GM18517 (cell line): ENCODE data around the gene MYBPH.

Experiments used
- ATAC-seq: cut with Tn5 transposase; IDR thresholded peaks from one replicate; pipeline ENCODE4 v1.9.1; 2021; ENCODE audit warnings: mild to moderate bottlenecking, moderate library complexity; ENCODE audit not compliant: unreplicated experiment

The MYBPH gene

DNA sequence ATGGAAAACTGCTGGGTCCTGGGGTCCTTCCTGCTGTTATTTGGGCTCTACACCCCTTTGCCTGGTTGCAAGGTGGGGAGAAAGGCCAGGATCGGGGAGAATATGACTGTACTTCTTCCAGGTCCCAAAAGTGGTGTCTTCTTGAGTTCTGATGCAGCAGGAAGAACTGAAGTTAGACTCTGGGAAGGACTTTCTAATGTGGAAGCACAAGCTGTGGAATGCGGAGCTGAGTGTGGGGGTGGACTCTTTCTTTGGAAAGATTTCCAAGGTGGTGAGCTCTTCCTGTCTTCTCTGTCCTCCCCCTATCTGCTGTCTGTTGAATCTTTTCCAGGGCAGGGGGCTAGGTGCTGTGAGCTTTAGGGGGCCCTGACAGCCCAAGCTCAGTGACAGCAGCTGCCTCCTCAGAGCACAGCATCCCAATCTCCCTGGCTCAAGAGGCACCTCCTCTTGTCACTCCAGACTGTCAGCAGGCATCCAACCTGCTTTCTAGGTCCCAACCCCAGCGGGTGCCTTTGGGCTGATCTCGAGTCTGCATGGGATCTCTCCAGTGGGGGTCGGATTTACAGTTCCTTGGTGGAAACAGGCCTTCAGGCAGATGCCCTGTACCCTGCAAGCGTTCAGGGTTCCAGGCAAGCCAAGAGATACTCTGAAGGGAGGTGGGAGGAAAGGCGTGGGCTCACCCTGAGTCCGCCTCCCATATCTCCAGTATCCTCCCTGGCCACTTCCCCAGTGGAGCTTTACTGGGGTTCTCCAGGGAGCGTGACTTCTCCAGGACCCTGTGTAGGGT is 24.9 kb downstream of the MYBPH start:
- ATAC-seq: no peak

DNA sequence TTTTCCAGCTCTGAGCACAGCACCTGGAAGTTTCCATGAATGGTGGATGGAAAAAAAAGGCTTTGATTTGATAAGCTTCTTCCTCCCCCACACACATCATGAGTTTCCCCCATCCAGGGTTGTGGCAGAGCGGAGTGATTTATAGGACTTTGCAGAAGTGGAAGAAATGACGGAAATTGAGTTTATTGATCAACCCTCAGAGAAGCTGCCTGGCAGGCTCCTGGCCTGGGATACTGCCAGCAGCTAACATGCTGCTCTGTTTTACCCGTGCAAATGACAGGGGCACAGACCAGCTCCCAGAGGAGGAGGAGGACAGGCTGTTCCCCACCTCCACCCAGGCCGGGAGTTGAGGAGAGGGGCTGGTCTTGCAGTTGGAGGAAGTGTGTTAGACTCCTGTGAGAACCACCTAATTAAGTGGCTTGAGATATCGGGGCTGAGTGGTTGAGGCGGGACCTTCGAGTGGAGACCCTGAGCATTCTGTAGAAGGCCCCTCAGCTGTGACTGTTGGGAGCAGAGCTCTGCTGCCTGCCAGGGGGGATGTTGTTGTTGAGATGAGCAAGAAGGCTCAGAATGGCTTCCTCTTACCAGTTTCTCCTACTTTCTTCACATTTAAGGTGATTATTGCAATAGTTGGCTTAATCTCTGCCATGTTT is 26.3 kb downstream of the MYBPH start:
- ATAC-seq: no peak

DNA sequence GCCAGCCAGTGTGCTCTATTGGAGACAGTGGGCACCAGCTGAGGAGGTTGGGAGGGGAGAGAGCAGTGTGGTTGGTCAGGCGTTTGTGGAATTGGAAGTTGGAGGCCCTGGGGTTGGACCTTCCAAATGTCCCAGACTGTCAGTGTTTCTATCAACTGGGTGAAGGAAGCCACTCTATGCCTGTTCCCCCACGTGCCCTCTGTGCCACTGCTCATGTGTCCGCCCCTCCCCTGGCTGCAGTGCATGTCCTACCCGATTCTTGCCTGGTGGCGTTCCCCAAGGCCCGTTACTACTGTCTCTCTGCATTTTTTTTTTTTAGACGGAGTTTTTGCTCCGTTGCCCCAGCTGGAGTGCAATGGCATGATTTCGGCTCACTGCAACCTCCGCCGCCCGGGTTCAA is 27.0 kb downstream of the MYBPH start:
- ATAC-seq: no peak

DNA sequence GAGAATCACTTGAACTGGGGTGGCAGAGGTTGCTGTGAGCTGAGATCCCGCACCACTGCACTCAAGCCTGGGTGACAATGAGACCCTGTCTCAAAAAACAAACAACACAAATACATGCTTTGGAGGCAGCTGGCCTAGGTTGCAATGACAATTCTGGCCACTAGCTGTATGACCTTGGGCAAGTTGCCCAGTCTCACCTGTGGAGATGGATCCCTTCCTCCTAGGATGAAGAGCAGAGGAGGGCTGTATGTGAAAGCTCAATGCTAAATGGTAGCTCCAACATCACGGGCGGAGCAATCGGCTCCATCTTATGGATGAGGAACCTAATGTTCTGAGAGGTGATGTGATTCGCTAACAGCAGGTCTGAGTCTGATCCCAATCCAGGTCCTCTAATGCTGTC is 27.5 kb downstream of the MYBPH start:
- no peak for ATAC-seq

DNA sequence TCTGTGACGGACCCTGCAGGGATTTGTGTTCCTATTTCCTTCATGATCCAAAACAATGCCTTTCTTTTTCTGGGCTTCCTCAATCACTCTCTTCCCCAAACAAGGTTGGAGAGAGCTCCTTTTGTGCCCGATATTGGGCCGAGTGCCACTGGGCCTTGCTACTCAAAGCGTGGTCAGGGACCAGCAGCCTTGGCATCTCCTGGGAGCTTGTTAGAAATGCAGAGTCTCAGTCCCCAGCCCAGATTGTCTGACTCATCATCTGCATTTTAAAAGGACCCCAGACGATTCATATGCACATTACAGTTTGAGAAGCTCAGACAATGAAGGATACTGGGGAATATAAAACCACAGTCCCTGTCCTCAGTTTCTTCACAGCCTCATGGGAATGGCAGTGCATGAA is 28.2 kb downstream of the MYBPH start:
- ATAC-seq: no peak

DNA sequence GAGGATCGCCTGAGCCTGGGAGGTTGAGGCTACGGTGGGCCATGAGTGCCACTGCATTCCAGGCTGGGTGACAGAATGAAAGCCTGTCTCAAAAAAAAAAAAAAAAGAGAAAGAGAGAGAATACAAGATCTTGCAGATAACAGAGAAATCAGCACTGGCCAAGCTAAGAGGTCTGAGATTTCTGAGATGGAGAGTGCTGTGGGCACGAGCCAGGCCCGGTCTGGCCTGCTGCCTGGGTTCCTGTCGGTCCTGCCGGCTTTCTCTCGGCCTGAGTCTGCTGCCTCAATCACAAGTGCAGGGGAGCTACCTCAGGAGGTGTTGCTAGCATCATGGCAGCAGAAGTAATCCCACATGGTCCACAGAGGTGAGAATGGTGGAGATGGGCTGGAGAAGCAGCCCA is 29.1 kb downstream of the MYBPH start:
- no peak for ATAC-seq

DNA sequence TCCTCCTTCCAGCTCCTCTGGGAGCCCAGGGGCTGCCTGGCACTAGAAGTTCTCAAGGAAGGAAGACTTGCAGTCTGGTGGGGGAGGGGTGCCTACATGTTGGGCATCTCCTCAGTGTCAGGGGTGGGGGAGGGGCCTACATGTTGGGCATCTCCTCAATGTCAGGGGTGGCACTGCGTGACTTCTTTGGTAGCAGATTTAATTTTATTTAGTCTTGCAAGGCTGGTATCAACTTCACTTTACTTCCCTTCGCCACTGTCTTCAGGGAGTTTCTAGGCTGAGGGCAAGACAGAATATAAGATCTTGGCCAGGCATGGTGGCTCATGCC is 29.6 kb downstream of the MYBPH start:
- no peak for ATAC-seq

DNA sequence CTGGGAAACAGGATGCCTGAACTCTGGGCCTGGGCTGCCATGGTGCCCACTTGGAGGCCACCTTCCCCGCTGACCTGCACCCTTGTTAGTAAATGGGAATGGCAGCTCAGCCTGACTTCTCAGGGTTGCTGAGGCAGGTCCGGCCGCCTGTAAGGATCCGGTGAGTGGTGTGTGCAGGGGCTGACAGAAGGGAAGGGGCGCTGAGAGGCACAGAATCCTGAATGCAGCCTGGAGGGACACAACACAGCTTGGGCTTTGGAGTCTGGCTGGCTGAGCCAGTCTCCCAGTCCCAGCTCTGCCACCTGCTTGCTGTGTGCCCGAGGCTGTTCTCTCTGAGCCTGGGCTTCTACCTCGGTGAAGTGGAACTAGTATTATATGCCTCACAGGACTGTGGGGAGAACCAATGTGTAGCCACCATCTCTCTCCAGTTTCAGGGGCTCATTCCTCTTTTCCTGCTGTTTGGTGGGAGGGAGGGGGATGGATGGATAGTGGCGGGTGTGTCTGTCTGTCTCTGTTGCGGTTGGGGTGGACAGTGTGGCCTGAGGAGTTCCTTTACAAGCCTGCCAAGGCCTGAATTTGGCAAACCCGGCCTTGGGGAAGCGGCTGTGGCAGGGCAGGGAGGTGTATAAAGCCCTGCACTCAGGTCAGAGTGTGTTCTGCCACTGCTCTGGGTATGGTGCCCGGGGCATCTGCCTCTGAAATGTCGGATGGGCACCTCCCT is 30.1 kb downstream of the MYBPH start:
- no peak for ATAC-seq

DNA sequence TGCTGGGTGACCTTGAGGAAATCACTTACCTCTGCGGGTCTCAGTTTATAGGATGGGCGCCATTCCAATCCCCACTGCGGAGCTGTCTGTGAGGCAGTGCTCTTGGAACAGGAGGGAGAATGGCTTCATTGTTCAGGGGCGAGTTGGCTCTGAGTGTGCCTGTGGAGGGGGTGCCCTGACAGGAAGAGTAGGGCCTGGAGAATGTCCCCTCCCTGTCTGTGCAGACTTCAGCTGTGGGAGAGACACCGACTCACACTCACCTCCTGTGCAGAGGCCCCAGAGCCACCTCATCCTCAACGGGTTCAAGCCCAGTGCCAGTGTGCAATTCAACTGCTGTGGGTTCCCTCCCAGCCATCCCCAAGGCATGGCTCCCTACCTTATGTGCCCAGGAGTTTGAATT is 31.0 kb downstream of the MYBPH start:
- ATAC-seq: no peak

DNA sequence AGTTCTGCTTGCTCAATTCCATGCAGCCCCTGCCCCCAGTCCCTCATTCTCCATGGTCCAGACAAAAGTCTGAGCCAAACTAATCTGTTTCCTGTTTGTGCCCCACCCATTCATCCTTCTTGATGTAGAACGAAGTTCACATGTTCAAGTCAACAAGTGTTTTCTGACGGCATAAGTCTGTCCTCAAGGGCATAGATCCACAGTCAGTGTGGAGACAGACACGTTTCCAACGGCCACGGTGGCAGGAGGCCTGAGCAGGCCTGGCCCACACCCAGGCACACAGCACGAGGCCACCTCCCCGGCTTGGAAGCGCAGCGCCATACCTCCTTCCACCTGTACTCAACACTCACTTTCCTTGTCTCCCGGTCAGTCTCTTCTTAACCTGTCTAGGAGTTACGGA is 32.0 kb downstream of the MYBPH start:
- no peak for ATAC-seq

DNA sequence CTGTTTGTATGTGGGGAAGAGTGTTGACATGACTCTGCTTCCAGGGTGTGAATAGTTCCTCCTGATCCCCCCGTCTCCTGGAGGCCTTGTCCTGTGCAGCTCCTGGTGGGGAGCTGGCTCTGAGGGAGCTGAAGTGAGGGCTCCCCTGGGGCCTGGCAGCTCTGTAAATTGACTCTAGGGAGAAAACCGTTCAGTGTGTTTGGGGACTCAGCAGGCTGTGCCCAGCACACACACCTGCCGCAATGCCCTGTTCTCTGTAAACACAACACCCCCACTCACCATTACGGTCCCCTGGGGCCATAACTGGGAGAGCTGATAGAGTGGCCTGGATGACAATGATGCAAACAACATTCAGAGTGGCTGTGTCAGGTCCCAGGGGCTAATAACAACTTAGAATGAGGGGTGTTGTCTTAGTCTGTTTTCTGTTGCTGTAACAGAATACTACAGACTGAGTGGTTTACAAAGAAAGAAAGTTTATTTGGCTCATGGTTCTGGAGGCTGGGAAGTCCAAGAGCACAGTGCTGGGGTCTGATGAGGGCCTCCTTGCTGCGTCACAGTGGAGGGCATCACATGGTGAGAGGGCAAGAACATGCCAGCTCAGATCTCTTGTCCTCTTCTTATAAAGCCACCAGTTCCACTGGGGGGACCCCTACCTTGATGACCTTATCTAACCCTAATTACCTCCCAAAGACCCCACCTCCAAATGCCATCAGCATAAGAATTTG is 32.8 kb downstream of the MYBPH start:
- no peak for ATAC-seq

DNA sequence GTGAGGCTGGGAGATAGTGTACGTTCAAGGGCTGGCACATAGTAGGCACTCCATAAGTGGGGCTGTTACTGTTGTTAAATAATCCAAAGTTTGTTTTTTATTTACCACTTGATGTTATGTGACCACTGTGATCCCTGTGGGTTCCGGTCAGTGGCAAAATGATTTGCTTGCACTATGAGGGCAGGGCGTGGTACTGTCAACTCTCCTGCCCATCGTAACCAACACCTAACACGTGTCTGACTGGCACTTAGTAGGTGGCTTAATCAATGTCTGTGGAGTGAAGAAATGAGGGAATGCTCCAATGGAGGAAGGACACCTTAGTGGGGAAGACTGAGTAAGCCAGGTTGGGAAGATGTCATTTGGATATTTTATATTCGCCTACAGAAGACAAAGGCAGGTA is 33.5 kb downstream of the MYBPH start:
- no peak for ATAC-seq

DNA sequence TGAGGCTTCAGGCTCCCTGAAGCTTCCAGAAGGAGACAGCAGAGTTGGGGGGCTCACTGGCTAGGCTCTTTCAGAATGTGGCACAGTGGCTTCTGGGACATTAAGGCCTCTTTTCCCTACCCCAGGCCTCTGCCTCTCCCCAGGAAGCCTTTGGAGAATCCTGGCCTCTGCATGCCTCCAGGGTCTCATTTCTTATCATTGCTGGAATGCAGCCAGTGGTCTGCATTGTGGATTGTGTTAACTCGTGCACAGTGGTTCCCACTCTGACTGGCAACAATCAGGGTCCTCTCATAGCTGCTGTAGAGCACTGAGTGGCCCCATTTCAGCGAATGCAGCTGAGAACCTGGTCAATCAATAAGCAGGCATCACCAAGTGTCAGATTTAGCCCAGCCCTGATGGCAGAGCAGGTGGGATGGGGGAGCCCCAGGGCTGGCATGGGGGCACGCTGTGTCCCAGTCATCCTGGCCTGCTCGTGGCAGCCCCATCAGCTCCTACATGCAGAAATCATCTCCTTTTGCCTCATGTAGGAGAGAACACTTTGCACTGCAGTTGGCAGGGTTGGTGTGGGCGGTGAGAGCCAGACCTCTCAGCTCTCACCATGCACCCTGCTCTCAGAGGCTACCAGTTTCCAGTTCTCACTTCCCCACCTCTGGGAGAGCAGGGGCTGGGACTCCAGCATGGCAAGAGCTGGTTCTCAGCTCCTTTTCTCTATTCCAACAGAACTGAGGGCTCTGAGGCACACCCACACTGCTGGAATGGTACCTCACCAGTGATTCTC is 34.7 kb downstream of the MYBPH start:
- no peak for ATAC-seq

DNA sequence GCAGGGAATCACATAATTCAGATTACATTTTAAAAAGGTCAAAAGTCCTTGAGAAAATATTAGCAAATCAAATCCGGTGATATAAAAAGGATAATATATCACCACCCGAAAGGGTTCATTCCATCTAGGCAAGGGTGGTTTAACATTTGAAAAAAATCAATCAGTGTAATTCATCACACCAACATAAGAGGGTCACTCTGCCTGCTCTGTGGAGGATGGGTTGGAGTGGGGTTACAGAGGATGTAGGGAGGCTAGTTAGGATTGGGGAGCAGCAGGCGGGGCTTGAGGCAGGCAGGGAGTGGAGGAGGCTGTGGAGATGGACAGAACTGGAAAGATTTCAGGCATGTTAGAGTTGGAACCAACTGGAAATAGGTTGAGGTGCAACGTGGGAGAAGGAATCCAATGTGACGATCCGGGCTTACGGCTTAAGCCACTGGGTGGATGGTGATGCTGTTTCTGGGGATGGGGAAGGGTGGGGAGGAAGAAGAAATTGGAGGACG is 35.6 kb downstream of the MYBPH start:
- no peak for ATAC-seq

DNA sequence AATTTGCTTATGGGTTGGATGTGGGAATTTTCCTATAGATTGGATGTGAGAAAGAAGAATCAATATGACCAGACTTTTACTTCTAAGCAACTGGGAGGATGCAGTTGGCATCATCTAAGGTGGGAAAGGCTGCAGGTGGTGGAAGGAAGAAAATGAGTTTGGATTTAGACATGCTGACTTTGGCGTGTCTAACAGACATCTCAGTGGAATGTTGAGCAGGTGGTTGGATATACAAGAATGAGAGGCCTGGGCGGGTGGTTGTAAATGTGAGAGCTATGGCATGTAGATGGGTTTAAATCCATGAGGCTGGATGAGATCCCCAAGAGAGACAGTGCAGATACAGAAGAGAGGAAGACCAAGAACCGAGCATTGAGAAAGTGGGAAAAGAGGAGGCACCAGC is 37.6 kb downstream of the MYBPH start:
- no peak for ATAC-seq

DNA sequence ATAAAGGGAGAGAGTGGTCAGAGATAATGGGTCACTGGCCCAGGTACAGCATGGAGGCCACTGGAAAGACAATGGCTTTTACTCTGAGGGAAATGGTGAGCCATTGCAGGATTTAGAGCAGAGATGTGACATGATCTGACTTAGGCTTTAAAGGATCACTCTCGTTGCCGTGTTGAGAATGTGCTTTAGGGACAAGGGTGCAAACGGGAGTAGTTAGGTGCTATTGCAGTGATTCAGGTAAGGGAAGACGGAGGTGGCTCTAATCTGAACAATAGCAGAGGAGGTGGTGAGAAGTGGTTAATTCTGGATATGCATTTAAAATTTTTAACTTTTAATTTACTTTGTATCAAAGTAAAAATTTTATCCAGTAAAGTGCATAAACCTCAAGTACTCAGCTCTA is 38.3 kb downstream of the MYBPH start:
- ATAC-seq: no peak

DNA sequence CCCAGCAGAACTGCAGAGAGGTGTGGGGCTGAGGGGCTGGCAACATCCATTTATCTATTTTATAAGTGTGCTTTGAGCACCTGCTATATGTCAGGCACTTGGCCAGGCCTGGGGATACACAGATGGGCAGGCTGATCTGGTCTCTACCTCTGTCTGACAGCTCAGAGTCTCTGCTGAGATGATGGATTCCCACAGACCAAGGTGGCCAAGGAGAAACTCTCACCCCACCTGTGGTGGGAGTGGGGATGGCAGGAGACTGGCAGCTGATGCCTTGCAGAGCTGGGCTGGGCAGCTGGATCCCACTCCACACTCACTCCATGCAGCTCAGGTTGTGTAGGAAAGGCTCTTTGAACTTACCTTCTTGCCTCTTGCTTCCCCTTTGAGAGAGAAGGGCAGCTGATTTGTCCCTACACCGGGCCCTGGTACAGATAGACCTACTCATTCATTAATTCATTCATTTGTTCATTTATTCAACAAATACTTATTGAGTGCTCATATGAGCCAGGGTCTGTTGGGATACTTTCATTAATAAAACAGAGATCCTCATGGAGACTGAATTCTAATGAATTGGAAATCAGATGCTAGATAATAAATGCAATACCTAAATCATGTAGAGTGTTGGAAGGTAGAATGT is 39.1 kb downstream of the MYBPH start:
- no peak for ATAC-seq

DNA sequence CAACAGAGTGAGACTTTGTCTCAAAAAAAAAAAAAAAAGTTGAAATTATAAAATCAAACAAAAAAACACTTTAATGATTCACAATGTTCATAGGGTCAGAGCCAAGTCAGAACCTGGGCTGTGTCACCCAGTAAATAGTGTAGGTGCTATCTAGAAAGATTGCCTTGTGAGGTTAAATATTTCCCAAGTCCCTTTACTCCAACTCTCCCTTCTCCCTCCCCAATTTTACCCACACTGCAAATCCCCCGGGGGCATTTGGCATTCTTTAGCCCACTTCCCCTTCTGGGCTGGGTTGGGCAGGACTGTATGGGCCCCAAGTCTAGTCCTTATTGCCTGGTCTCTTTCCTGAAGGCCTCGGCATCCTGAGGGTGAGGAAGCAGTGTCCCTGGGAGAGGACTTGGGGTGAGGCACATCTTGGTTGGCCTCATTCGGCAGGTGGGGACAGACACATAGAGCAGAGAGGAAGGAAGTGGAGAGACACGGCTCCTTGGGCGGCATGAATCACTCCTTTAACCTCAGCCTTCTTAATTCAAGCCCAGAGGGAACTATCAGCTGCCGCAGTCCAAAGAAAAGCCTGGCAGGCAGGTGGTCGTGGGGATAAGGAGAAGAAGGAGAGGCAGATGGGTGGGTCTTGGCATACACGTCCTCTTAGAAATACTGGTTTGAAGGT is 39.9 kb downstream of the MYBPH start:
- ATAC-seq: no peak

DNA sequence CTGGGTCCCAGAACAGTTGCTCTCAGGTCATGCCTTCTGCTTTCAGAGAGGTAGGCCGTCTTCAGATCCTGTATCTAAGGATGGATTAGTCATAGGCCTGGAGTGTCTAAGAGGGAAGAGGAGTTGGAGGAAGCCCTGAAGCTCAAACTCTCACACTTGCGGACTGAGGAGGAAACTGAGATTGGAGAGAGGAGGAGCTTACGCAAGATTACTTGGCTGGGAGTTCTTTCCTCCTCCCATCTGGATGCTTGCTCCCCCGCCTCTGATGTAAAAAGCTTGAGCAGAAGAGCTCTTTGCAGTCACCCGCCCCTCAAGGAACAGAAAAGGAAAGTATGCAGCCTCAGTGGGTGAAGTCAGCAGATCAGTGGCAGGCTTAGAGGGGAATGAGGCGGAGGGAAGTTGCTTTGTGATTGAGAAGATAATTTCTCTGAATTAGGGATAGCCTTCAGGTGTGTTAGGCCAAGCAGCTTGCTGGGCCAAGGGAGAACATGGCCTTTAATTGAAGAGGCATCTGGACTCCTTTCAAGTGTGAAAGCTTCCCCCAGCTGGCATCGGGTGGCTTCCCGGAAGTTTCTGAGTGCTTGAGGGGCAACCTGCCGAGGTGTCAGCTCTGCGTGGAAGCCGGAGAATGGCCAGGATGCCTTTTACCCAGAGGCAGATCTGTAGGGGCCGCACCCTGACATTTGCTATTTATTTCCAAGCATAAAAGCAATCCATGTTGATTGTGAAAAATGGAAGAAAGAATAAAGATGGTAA is 41.5 kb downstream of the MYBPH start:
- no peak for ATAC-seq
